Vagina (tissue), 2 donors: ENCODE data around the gene SH3GL3. TPM values are rescaled to one million over a fixed set of nuclear protein-coding genes. Genes with fewer than 3 reads are reported as not detected.

Experiments used
- DNase-seq, 2 donors: peaks; one replicate each; pipeline ENCODE4 v3.0.0-alpha.2; 2017; ENCODE audit errors: extremely low spot score in 2 of 2
- H3K27ac ChIP-seq: fragments of 200-600 bp; sonication (generic); one replicate; pipeline ENCODE4 v1.5.1; 2019
- H3K27me3 ChIP-seq: fragments of 200-600 bp; sonication (generic); one replicate; pipeline ENCODE4 v1.5.1; 2019
- H3K36me3 ChIP-seq, 2 donors: fragments of 200-600 bp; sonication (generic); one replicate each; pipeline ENCODE4 v1.5.1; 2017 to 2019
- H3K4me1 ChIP-seq: fragments of 200-600 bp; sonication (generic); one replicate; pipeline ENCODE4 v1.5.1; 2019
- H3K4me3 ChIP-seq, 2 donors: fragments of 200-600 bp; sonication (generic); 1 replicate in 1 of 2; 2 replicates in 1 of 2; pipeline ENCODE4 v1.5.1; 2016 to 2019
- H3K9me3 ChIP-seq: fragments of 200-600 bp; sonication (generic); one replicate; pipeline ENCODE4 v1.5.1; 2019
- POLR2A ChIP-seq, 2 donors: fragments of 450-650 bp; IDR thresholded peaks; one replicate each; pipeline ENCODE4 v1.6.1; 2017; ENCODE audit warnings: antibody characterized with exemption in 2 of 2, mild to moderate bottlenecking in 2 of 2, moderate library complexity in 2 of 2
- POLR2AphosphoS5 ChIP-seq, 2 donors: sonication (generic); formaldehyde crosslinking; IDR thresholded peaks; one replicate each; pipeline ENCODE4 v1.9.0; 2017; ENCODE audit warnings: antibody characterized with exemption in 2 of 2, mild to moderate bottlenecking in 2 of 2, low read depth in 1 of 2; ENCODE audit not compliant: insufficient read depth in 1 of 2
- intact Hi-C: fragments of 100-400 bp; cut with DNase I; formaldehyde crosslinking; loops from one replicate; pipeline ENCODE4 v1.15.1; 2023
- total RNA-seq: library from RNA; depleted of rRNA; stranded (reverse); fragments of >200 nt; gene quantifications from one replicate; pipeline ENCODE4 v1.2.3, GENCODE V29; 2016
- TF ChIP-seq, protein P1 (sequence below), 3 experiments: fragments of 450-650 bp in 2 of 3; fragments of 200-600 bp in 1 of 3; sonication (generic) in 1 of 3; IDR thresholded peaks; one replicate each; pipeline ENCODE4 v1.5.1; 2017 to 2019; ENCODE audit warnings: antibody characterized with exemption in 3 of 3, mild to moderate bottlenecking in 2 of 3, moderate library complexity in 2 of 3

Gene SH3GL3
- total RNA-seq, 1 donor from 2014 or later: 3.9 TPM

DNA sequence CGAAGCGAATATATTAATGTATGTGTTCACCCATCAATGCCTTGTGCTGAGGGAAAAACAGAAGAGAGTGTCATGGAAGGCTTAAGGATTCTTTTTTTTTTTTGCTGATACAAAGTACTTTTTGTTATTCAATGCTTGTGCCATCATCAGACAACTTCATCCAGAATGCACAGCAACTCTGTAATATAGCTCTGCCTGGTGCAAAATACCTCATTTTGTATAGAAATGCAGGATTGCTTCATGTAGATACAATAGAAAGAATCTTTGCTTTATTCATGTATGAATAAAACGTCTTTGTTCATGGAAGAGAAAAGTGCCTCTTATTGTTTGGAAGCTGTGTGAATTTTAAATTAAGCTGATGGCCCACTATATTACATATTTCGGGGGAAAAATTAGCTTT lies 62.9 kb downstream of the SH3GL3 start:
- H3K36me3 ChIP-seq: no peaks in the 10 kb centered on the region
- H3K4me1 ChIP-seq: no peaks in the 10 kb centered on the region
- TF ChIP-seq POLR2A (IDR thresholded peaks at IDR 0.05) (no peak), POLR2AphosphoS5 (IDR thresholded peaks at IDR 0.05; ENCODE audit: insufficient read depth in 1 of 2, low read depth in 1 of 2) (no peak)
- TF ChIP-seq, protein P1, sequence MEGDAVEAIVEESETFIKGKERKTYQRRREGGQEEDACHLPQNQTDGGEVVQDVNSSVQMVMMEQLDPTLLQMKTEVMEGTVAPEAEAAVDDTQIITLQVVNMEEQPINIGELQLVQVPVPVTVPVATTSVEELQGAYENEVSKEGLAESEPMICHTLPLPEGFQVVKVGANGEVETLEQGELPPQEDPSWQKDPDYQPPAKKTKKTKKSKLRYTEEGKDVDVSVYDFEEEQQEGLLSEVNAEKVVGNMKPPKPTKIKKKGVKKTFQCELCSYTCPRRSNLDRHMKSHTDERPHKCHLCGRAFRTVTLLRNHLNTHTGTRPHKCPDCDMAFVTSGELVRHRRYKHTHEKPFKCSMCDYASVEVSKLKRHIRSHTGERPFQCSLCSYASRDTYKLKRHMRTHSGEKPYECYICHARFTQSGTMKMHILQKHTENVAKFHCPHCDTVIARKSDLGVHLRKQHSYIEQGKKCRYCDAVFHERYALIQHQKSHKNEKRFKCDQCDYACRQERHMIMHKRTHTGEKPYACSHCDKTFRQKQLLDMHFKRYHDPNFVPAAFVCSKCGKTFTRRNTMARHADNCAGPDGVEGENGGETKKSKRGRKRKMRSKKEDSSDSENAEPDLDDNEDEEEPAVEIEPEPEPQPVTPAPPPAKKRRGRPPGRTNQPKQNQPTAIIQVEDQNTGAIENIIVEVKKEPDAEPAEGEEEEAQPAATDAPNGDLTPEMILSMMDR (IDR thresholded peaks at IDR 0.05): no peak
- H3K27ac ChIP-seq: no peak overlapping the region
- no peak for DNase-seq
- no peaks in the 10 kb centered on the region for H3K27me3 ChIP-seq
- no peak overlapping the region for H3K4me3 ChIP-seq
- H3K9me3 ChIP-seq: no peaks in the 10 kb centered on the region
- intact Hi-C loops: no loop called here

DNA sequence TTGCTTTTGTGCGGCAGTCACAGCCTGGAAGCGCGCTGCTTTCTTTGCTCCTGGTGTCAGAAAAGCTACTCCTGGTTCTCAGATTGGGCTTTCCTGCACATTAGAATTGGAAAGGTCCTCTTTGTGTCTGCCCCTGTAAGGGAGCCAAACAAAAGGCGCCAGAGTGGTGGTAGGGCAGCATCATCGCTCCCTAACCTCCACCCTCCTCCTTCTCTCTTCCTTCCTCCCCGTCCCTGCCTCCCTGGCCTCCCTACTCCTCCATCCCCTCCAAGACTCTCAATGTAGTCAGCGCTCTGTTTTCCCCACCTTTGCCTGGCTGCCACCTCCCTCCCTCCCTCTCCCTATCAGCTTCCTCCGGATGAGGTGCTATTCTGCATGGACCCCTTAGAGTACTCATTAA lies 65.3 kb downstream of the SH3GL3 start:
- Histone ChIP-seq H3K27me3 (no peaks in the 10 kb centered on the region), H3K4me3 (no peak overlapping the region), H3K9me3 (no peaks in the 10 kb centered on the region), H3K36me3 (no peaks in the 10 kb centered on the region), H3K27ac (no peak overlapping the region), H3K4me1 (no peaks in the 10 kb centered on the region)
- no peak for DNase-seq
- no peak for TF ChIP-seq POLR2A (IDR thresholded peaks at IDR 0.05)
- TF ChIP-seq, protein P1 (IDR thresholded peaks at IDR 0.05): no peak
- intact Hi-C loops: no loop called here

DNA sequence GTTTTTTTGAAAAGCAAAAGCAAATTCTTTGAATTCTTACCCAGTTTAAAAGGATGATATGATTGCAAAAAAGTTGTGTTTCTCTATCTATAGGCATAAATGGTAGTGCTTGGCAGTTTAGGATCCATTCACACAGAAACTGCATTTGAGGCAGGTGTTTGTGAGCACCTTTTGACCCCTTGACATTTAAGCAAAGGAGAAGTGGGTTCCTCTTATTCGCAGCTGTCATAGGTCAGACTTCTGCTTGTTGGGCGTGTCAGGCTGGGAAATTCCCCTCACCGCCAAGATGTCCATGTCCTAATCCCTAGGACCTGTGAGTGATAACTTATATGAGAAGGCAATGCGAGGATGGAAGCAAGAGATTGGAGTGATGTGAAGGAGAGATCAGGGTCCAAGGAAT lies 67.4 kb downstream of the SH3GL3 start:
- Histone ChIP-seq H3K9me3 (no peaks in the 10 kb centered on the region), H3K4me1 (no peaks in the 10 kb centered on the region), H3K27me3 (no peaks in the 10 kb centered on the region), H3K27ac (no peak overlapping the region), H3K4me3 (no peak overlapping the region), H3K36me3 (no peaks in the 10 kb centered on the region)
- TF ChIP-seq, protein P1 (IDR thresholded peaks at IDR 0.05): no peak
- TF ChIP-seq POLR2AphosphoS5 (IDR thresholded peaks at IDR 0.05; ENCODE audit: insufficient read depth in 1 of 2, low read depth in 1 of 2) (no peak), POLR2A (IDR thresholded peaks at IDR 0.05) (no peak)
- intact Hi-C loops: no loop called here
- no peak for DNase-seq

DNA sequence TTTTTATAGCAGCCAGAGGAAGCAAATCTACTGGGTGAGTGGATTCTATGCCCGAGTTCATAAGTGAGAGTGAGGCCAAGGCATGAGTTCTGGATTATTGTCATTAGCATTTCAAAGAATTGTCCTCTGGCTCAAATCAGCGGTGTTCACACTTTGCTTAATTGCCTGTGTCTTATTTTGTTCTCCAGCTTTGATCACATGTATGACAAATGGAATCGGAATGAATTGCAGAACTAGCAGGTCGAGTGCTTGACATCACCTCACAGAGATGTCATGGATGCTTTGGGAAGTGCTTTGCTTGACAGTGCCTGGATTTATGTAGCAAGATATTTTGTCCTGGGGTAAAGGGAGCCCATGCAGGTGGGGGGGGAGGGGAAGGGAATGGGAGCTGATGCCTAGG lies 68.0 kb downstream of the SH3GL3 start:
- Histone ChIP-seq H3K4me1 (no peaks in the 10 kb centered on the region), H3K4me3 (no peak overlapping the region), H3K36me3 (no peaks in the 10 kb centered on the region), H3K27me3 (no peaks in the 10 kb centered on the region), H3K27ac (no peak overlapping the region), H3K9me3 (no peaks in the 10 kb centered on the region)
- DNase-seq: no peak
- intact Hi-C loops: no loop called here
- no peak for TF ChIP-seq POLR2AphosphoS5 (IDR thresholded peaks at IDR 0.05; ENCODE audit: insufficient read depth in 1 of 2, low read depth in 1 of 2)
- TF ChIP-seq, protein P1 (IDR thresholded peaks at IDR 0.05): no peak

DNA sequence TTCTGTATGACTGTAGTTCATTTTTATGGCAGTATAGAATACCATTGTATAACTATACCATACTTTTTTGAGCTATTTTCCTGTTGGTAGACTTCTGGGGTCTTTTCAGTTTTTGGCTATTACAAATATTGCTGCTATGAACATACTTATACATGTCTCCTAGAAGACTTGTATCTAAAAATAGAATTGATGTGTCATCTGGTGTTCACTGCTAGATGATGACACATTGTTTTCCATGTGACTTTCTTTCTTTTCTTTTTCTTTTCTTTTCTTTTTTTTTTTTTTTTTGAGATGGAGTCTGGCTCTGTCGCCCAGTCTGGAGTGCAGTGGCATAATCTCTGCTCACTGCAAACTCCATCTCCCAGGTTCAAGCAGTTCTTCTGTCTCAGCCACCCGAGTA lies 69.8 kb downstream of the SH3GL3 start:
- no peaks in the 10 kb centered on the region for H3K4me1 ChIP-seq
- no peaks in the 10 kb centered on the region for H3K27me3 ChIP-seq
- DNase-seq: no peak
- H3K4me3 ChIP-seq: no peak overlapping the region
- intact Hi-C loops: no loop called here
- H3K27ac ChIP-seq: no peak overlapping the region
- no peaks in the 10 kb centered on the region for H3K36me3 ChIP-seq
- no peak for TF ChIP-seq POLR2AphosphoS5 (IDR thresholded peaks at IDR 0.05; ENCODE audit: insufficient read depth in 1 of 2, low read depth in 1 of 2)
- TF ChIP-seq POLR2A (IDR thresholded peaks at IDR 0.05): no peak
- TF ChIP-seq, protein P1 (IDR thresholded peaks at IDR 0.05): no peak
- no peaks in the 10 kb centered on the region for H3K9me3 ChIP-seq
